ENCODE data around the gene SLC52A1. TPM values are rescaled to one million over a fixed set of nuclear protein-coding genes. Genes with fewer than 3 reads are reported as not detected.
A peak's percentile ranks its signal among the peaks of the same experiment; 100 is the strongest.

The SLC52A1 gene
- total and polyA plus RNA-seq, 2 of the 13 experiments (the other 11 are each of a cell fraction or from before 2014, with no cell fraction given) = 0.03 to 0.13 TPM

DNA sequence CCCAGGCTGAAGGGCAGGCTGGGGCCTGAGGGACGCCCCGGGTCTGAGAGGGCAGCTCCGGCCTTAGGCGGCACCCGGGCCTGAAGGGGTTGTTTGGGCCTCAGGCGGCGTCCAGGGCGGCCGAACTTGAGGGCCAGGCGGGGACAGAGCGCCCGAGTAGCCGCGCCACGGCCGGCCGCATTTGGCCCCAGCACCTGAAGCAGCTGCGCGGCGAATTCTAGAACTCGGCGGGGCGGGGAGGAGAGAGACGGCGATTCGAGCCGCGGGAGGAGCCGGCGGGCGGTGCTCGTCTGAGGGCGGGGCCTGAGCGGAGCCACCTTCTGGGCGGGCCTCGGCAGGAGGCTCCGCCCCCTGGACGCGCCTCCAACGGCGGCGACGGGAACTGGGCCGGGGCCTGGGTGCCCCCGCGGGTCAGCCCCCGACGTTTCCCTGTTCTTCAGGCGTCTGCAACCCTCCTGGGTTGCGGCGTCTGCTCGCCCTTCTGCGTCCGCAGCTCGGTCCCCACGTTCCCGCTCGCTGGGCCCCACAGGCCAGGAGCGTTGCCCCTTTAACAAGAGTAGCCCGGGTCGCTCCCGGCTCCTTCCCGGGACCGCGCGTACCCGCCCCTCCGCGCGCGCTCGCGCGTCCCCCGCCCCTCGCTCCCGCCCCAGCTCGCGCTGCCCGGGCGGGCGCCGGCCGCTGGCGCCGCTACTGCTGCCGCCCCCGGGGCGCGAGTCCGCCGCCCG, 37.8 kb downstream of the SLC52A1 start, which contains the start of the genes INCA1 and KIF1C (continued):
- TF ChIP-seq, protein P1, sequence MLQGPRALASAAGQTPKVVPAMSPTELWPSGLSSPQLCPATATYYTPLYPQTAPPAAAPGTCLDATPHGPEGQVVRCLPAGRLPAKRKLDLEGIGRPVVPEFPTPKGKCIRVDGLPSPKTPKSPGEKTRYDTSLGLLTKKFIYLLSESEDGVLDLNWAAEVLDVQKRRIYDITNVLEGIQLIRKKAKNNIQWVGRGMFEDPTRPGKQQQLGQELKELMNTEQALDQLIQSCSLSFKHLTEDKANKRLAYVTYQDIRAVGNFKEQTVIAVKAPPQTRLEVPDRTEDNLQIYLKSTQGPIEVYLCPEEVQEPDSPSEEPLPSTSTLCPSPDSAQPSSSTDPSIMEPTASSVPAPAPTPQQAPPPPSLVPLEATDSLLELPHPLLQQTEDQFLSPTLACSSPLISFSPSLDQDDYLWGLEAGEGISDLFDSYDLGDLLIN (CRISPR knock-in tag; IDR thresholded peaks at IDR 0.05; ENCODE audit: borderline replicate concordance) = no peak
- TF ChIP-seq ZSCAN9 (CRISPR knock-in tag; IDR thresholded peaks at IDR 0.05; ENCODE audit: borderline replicate concordance) (no peak), NR3C1 (CRISPR knock-in tag; IDR thresholded peaks at IDR 0.05) (no peak), KDM3A (CRISPR knock-in tag; IDR thresholded peaks at IDR 0.05; ENCODE audit: low read depth) (no peak), ZNF547 (CRISPR knock-in tag; IDR thresholded peaks at IDR 0.05) (peak; percentile 51; the same call in 1 of the 2 replicates), AGO2 (optimal IDR thresholded peaks at IDR 0.05; ENCODE audit: low read depth, low read length) (peak; percentile 12), ZNF83 (CRISPR knock-in tag; IDR thresholded peaks at IDR 0.05; ENCODE audit: borderline replicate concordance) (no peak), KDM5B (CRISPR knock-in tag; IDR thresholded peaks at IDR 0.05; ENCODE audit: borderline replicate concordance) (peak; percentile 75; the same call in 1 of the 2 replicates)
- TF ChIP-seq, protein P2, sequence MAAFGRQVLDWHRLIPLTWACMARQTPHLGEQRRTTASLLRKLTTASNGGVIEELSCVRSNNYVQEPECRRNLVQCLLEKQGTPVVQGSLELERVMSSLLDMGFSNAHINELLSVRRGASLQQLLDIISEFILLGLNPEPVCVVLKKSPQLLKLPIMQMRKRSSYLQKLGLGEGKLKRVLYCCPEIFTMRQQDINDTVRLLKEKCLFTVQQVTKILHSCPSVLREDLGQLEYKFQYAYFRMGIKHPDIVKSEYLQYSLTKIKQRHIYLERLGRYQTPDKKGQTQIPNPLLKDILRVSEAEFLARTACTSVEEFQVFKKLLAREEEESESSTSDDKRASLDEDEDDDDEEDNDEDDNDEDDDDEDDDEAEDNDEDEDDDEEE (CRISPR knock-in tag; IDR thresholded peaks at IDR 0.05) = no peak; the same call in 1 of the 2 replicates
- TF ChIP-seq, protein P3, sequence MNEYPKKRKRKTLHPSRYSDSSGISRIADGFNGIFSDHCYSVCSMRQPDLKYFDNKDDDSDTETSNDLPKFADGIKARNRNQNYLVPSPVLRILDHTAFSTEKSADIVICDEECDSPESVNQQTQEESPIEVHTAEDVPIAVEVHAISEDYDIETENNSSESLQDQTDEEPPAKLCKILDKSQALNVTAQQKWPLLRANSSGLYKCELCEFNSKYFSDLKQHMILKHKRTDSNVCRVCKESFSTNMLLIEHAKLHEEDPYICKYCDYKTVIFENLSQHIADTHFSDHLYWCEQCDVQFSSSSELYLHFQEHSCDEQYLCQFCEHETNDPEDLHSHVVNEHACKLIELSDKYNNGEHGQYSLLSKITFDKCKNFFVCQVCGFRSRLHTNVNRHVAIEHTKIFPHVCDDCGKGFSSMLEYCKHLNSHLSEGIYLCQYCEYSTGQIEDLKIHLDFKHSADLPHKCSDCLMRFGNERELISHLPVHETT (CRISPR knock-in tag; conservative IDR thresholded peaks at IDR 0.05) = no peak
- TF ChIP-seq, protein P4, sequence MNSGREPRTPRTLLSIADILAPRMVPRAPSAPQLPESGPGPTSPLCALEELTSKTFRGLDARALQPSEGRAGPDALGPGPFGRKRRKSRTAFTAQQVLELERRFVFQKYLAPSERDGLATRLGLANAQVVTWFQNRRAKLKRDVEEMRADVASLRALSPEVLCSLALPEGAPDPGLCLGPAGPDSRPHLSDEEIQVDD (CRISPR knock-in tag; IDR thresholded peaks at IDR 0.05; ENCODE audit: borderline replicate concordance) = no peak; the same call in 1 of the 2 replicates
- TF ChIP-seq, protein P5, sequence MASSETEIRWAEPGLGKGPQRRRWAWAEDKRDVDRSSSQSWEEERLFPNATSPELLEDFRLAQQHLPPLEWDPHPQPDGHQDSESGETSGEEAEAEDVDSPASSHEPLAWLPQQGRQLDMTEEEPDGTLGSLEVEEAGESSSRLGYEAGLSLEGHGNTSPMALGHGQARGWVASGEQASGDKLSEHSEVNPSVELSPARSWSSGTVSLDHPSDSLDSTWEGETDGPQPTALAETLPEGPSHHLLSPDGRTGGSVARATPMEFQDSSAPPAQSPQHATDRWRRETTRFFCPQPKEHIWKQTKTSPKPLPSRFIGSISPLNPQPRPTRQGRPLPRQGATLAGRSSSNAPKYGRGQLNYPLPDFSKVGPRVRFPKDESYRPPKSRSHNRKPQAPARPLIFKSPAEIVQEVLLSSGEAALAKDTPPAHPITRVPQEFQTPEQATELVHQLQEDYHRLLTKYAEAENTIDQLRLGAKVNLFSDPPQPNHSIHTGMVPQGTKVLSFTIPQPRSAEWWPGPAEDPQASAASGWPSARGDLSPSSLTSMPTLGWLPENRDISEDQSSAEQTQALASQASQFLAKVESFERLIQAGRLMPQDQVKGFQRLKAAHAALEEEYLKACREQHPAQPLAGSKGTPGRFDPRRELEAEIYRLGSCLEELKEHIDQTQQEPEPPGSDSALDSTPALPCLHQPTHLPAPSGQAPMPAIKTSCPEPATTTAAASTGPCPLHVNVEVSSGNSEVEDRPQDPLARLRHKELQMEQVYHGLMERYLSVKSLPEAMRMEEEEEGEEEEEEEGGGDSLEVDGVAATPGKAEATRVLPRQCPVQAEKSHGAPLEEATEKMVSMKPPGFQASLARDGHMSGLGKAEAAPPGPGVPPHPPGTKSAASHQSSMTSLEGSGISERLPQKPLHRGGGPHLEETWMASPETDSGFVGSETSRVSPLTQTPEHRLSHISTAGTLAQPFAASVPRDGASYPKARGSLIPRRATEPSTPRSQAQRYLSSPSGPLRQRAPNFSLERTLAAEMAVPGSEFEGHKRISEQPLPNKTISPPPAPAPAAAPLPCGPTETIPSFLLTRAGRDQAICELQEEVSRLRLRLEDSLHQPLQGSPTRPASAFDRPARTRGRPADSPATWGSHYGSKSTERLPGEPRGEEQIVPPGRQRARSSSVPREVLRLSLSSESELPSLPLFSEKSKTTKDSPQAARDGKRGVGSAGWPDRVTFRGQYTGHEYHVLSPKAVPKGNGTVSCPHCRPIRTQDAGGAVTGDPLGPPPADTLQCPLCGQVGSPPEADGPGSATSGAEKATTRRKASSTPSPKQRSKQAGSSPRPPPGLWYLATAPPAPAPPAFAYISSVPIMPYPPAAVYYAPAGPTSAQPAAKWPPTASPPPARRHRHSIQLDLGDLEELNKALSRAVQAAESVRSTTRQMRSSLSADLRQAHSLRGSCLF (CRISPR knock-in tag; IDR thresholded peaks at IDR 0.05; ENCODE audit: borderline replicate concordance) = no peak; the same call in 1 of the 2 replicates
- TF ChIP-seq, protein P6, sequence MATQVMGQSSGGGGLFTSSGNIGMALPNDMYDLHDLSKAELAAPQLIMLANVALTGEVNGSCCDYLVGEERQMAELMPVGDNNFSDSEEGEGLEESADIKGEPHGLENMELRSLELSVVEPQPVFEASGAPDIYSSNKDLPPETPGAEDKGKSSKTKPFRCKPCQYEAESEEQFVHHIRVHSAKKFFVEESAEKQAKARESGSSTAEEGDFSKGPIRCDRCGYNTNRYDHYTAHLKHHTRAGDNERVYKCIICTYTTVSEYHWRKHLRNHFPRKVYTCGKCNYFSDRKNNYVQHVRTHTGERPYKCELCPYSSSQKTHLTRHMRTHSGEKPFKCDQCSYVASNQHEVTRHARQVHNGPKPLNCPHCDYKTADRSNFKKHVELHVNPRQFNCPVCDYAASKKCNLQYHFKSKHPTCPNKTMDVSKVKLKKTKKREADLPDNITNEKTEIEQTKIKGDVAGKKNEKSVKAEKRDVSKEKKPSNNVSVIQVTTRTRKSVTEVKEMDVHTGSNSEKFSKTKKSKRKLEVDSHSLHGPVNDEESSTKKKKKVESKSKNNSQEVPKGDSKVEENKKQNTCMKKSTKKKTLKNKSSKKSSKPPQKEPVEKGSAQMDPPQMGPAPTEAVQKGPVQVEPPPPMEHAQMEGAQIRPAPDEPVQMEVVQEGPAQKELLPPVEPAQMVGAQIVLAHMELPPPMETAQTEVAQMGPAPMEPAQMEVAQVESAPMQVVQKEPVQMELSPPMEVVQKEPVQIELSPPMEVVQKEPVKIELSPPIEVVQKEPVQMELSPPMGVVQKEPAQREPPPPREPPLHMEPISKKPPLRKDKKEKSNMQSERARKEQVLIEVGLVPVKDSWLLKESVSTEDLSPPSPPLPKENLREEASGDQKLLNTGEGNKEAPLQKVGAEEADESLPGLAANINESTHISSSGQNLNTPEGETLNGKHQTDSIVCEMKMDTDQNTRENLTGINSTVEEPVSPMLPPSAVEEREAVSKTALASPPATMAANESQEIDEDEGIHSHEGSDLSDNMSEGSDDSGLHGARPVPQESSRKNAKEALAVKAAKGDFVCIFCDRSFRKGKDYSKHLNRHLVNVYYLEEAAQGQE (IDR thresholded peaks at IDR 0.05; ENCODE audit: borderline replicate concordance in 1 of 2, low read depth in 1 of 2, low read length in 2 of 2) = 0 out of 4 replicates have a peak, but pooled peaks of 1 of the 2 experiments have one; percentile 7

Measured in HepG2 (cell line).